ENCODE data around the gene HHAT. TPM values are rescaled to one million over a fixed set of nuclear protein-coding genes. Genes with fewer than 3 reads are reported as not detected.
"Not testable (repeated sequence)": the region's sequence is repeated elsewhere in the genome, so short reads cannot be mapped to it uniquely, and the experiment has no call there.

Gene HHAT
- polyA plus RNA-seq, 2 of the 4 experiments (the other 2 are of a cell fraction): 3.8 to 4.5 TPM

GRCh38 chr1:210347112-210347511 lies 18.4 kb downstream of the HHAT start:
- Histone ChIP-seq H3K4me3 (no peak overlapping the region), H3K4me2 (no peak overlapping the region), H3K4me1 (0 out of 3 replicates have a peak, but pooled peaks cover 8% of the 10 kb centered on the region), H3K9me3 (no peaks in the 10 kb centered on the region), H3K27ac (no peak overlapping the region)
- 94% methylated on average over 1 of the region's 1 CpG for WGBS (ENCODE audit: missing lambda C conversion rate)
- TF ChIP-seq, protein P1, sequence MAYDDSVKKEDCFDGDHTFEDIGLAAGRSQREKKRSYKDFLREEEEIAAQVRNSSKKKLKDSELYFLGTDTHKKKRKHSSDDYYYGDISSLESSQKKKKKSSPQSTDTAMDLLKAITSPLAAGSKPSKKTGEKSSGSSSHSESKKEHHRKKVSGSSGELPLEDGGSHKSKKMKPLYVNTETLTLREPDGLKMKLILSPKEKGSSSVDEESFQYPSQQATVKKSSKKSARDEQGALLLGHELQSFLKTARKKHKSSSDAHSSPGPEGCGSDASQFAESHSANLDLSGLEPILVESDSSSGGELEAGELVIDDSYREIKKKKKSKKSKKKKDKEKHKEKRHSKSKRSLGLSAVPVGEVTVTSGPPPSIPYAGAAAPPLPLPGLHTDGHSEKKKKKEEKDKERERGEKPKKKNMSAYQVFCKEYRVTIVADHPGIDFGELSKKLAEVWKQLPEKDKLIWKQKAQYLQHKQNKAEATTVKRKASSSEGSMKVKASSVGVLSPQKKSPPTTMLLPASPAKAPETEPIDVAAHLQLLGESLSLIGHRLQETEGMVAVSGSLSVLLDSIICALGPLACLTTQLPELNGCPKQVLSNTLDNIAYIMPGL (CRISPR knock-in tag; IDR thresholded peaks at IDR 0.05; ENCODE audit: borderline replicate concordance): no peak
- TF ChIP-seq HEYL (CRISPR knock-in tag; IDR thresholded peaks at IDR 0.05) (no peak), JUN (IDR thresholded peaks at IDR 0.05) (no peak), CBX2 (IDR thresholded peaks at IDR 0.05; ENCODE audit: borderline replicate concordance, low read depth) (no peak), ESRRA (IDR thresholded peaks at IDR 0.05; ENCODE audit: borderline replicate concordance, low read length) (no peak), TFCP2L1 (CRISPR knock-in tag; IDR thresholded peaks at IDR 0.05) (no peak), CHD4 (IDR thresholded peaks at IDR 0.05; ENCODE audit: borderline replicate concordance) (no peak)
- DNase-seq (ENCODE audit: low read depth in 1 of 2, low spot score in 1 of 2): peak in 1 of 2 experiments; percentile 15
- ChIA-PET POLR2A (no interaction called here), CTCF (no interaction called here)
- FAIRE-seq: no peak
- no peak for ATAC-seq

- Histone ChIP-seq H3K4me2 (no peak overlapping the region), H3K27ac (no peak overlapping the region), H3K4me1 (0 out of 3 replicates have a peak, but pooled peaks cover 5% of the 10 kb centered on the region), H3K9me3 (no peaks in the 10 kb centered on the region), H3K4me3 (no peak overlapping the region)
- ChIA-PET CTCF (interaction anchor here (0.8 to 4.7 kb wide), 4 partner anchors 9 to 22 kb away, joined by 3 to 25 read pairs (median 4); no protein-coding TSS in a partner anchor), POLR2A (no interaction called here)
- WGBS (ENCODE audit: missing lambda C conversion rate): 34% methylated on average over 3 of the region's 3 CpGs
- no peak for DNase-seq (ENCODE audit: low read depth in 1 of 2, low spot score in 1 of 2)
- no peak for ATAC-seq
- TF ChIP-seq ZC3H11A (IDR thresholded peaks at IDR 0.05) (no peak), E2F6 (IDR thresholded peaks at IDR 0.05; ENCODE audit: borderline replicate concordance, low read depth) (no peak), TP53 (CRISPR knock-in tag; IDR thresholded peaks at IDR 0.05) (no peak), ESRRA (IDR thresholded peaks at IDR 0.05; ENCODE audit: borderline replicate concordance, low read length) (no peak), CBX2 (IDR thresholded peaks at IDR 0.05; ENCODE audit: borderline replicate concordance, low read depth) (no peak), KDM5A (IDR thresholded peaks at IDR 0.05) (no peak), FOXS1 (CRISPR knock-in tag; IDR thresholded peaks at IDR 0.05) (no peak), MAFK (IDR thresholded peaks at IDR 0.05; ENCODE audit: partially characterized antibody) (no peak), SREBF2 (IDR thresholded peaks at IDR 0.05) (no peak), PHF8 (IDR thresholded peaks at IDR 0.05; ENCODE audit: borderline replicate concordance, low read depth) (no peak), EHMT2 (IDR thresholded peaks at IDR 0.05; ENCODE audit: low read depth) (no peak), RAD21 (conservative IDR thresholded peaks at IDR 0.05 in 1 of 2, IDR thresholded peaks at IDR 0.05 in 1 of 2) (no peak)
- TF ChIP-seq, protein P2, sequence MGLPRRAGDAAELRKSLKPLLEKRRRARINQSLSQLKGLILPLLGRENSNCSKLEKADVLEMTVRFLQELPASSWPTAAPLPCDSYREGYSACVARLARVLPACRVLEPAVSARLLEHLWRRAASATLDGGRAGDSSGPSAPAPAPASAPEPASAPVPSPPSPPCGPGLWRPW (IDR thresholded peaks at IDR 0.05): no peak
- FAIRE-seq: no peak
Measured at GRCh38 chr1:210351496-210351895, 22.8 kb downstream of the HHAT start.

DNA sequence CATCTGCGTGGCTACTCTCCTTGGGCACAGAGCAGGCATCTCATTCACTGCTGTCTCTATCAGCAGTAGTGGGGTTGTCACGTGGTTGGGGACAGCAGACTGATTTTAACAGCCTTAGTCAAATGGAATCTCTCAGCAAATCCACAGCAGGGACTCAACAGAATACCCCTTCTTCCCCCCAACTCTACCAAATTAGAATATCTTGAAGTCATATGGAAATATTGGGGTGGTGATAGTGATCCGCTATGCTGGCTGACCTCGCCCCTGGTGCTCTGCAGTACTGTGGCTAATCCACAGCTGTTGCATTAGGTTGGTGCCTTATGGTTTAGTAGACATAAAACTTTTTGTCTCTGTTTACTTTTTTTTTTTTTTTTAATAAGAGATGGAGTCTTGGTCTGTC lies 23.9 kb downstream of the HHAT start:
- no peaks in the 10 kb centered on the region for H3K4me1 ChIP-seq
- DNase-seq (ENCODE audit: low read depth in 1 of 2, low spot score in 1 of 2): no peak
- no peak overlapping the region for H3K27ac ChIP-seq
- H3K4me2 ChIP-seq: no peak overlapping the region
- ChIA-PET CTCF (interaction anchor here (1.0 to 4.7 kb wide), 2 partner anchors 8 to 12 kb away, joined by 4 to 25 read pairs; no protein-coding TSS in a partner anchor), POLR2A (no interaction called here)
- TF ChIP-seq ZC3H11A (IDR thresholded peaks at IDR 0.05): no peak
- TF ChIP-seq, protein P3, sequence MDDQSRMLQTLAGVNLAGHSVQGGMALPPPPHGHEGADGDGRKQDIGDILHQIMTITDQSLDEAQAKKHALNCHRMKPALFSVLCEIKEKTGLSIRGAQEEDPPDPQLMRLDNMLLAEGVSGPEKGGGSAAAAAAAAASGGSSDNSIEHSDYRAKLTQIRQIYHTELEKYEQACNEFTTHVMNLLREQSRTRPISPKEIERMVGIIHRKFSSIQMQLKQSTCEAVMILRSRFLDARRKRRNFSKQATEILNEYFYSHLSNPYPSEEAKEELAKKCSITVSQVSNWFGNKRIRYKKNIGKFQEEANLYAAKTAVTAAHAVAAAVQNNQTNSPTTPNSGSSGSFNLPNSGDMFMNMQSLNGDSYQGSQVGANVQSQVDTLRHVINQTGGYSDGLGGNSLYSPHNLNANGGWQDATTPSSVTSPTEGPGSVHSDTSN (IDR thresholded peaks at IDR 0.05): no peak
- no peak overlapping the region for H3K4me3 ChIP-seq
- no peak for ATAC-seq
- FAIRE-seq: no peak
- no peaks in the 10 kb centered on the region for H3K9me3 ChIP-seq
- 65% methylated on average over 4 of the region's 4 CpGs for WGBS (ENCODE audit: missing lambda C conversion rate)

DNA sequence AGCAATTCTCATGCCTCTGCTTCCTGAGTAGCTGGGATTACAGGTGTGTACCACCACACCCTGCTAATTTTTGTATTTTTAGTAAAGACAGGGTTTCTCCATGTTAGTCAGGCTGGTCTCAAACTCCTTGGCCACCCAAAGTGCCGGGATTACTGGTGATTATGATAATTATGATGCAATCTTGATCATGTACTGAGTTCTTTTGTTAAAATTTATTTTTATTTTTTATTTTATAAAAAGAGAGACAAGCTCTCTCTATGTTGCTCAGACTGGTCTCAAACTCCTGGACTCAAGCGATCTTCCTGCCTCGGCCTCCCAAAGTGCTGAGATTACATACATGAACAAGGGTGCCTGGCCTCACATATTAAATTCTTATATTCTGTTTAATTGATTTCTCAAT lies 25.6 kb downstream of the HHAT start:
- H3K27ac ChIP-seq; DNase-seq (ENCODE audit: low read depth in 1 of 2, low spot score in 1 of 2); POLR2A ChIA-PET; ATAC-seq; FAIRE-seq; H3K4me2 ChIP-seq; H3K9me3 ChIP-seq; H3K4me3 ChIP-seq; CTCF ChIA-PET; H3K4me1 ChIP-seq: not testable (repeated sequence)
- 93% methylated on average over 3 of the region's 3 CpGs for WGBS (ENCODE audit: missing lambda C conversion rate)
